HK-2 (cell line): ENCODE measurements around the gene BCKDK.

ENCODE experiments used
- DNase-seq: peaks from one replicate; pipeline ENCODE4 v3.0.0-alpha.2; 2018; ENCODE audit not compliant: unreplicated experiment

BCKDK gene

DNA sequence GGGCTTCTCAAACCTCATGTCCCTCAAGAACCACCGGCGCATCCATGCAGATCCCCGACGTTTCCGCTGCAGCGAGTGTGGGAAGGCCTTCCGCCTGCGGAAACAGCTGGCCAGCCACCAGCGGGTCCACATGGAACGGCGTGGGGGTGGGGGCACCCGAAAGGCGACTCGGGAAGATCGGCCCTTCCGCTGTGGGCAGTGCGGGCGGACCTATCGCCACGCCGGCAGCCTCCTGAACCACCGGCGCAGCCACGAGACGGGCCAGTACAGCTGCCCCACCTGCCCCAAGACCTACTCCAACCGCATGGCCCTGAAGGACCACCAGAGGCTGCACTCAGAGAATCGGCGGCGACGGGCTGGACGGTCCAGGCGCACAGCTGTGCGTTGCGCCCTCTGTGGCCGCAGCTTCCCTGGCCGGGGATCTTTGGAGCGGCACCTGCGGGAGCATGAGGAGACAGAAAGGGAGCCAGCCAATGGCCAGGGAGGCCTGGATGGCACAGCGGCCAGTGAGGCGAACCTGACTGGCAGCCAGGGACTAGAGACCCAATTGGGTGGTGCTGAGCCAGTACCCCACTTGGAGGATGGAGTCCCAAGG is 28.1 kb upstream of the BCKDK start:
- no peak for DNase-seq

DNA sequence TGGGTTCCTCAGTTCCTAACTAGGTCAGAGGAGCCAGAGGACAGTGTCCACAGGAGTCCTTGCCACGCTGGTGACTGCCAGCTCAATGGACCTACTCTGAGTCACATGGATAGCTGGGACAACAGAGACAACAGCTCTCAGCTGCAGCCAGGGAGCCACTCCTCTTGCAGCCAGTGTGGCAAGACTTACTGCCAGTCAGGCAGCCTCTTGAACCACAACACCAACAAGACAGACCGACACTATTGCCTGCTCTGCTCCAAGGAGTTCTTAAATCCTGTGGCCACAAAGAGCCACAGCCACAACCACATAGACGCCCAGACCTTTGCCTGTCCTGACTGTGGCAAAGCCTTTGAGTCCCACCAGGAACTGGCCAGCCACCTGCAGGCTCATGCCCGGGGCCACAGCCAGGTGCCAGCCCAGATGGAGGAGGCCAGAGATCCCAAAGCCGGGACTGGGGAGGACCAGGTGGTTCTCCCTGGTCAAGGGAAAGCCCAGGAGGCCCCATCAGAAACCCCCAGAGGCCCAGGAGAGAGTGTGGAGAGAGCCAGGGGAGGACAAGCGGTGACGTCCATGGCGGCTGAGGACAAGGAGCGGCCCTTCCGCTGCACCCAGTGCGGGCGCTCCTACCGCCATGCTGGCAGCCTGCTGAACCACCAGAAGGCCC is 27.3 kb upstream of the BCKDK start:
- DNase-seq, result no peak

DNA sequence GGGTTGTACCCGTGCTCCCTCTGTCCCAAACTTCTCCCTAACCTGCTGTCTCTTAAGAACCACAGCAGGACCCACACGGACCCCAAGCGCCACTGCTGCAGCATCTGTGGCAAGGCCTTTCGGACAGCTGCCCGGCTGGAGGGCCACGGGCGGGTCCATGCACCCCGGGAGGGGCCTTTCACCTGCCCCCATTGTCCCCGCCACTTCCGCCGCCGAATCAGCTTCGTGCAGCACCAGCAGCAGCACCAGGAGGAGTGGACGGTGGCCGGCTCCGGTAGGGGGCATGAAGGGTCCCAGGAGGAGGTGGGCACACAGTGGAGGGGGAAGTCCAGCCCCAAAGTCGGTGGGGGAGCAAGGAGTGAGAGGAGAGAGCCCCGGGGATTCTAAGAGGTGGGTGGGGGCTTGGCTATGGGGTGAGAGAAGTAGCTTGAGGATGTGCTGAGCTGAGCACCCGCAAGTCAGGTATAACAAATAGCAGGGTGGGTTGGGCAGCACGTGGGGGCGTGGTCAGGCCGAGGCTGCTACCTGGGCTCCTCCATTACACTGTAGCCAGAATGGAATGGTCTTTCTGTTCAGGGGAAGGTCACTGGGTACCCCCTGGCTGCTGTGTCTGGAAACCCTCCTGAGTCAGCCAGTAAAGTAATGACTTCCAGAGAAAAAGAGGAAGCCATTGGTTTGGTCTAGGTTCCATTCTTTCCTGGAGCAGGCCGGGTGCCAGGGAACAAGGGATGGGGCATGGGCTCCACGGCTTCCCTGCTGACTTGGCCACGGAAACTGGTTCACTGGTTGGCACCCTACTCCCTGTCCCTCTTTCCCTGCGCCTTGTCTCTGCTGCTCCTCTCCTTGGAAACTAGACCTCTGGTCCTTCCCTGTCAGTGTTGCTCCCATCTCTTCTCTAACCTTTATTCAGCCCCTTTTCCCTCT is 26.5 kb upstream of the BCKDK start:
- DNase-seq, result no peak

DNA sequence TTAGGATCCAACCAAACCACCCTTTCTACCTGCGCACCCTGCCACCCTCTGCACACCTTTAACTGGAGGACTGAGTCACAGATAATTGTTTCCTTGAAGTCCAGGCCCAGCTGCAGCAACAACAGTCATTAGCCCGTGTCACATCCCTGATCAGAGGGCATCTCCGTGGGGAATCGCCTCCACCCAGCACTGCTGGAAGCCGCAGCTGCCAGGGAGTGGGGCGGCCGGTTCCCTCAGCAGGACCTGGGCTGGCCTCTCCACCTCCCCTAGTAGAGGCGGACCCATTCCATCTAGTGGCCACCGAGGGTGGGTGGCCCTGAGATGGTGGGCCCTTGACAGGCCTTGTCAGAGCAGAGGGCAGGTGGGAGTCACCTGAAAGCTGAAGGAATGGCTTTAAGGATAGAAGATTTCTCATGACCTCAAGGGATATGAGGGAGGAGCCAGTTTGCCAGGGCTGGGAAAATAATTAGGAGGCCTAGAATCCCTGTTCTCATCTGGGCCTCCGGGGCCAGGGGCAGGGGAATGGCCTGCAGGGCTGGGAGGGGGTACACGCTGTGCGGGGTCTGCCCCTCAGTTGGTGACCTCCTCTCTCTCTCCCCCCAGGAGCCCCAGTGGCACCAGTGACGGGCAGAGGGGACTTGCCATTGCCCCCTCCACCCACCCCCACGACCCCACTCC is 25.7 kb upstream of the BCKDK start:
- DNase-seq, result no peak

DNA sequence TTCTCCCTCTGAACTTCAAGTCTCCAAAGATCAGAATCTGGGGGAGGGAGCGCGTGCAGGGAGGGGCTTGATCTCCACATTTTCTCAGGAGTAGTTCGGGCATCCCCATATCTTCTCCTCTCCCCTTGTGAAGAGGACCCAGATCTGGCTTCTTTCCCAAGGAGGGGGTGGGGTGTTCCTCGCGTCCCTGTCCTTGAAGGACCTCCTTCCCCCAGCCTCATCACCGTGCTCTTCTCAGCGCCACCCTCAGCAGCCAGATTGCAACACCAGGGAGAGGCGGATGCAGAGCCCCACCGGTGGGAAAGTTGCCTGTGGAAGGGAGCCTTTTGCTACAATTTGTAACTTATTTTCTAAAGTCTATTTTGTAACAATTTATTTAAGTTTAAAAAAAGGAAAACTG is 25.1 kb upstream of the BCKDK start:
- no peak for DNase-seq

DNA sequence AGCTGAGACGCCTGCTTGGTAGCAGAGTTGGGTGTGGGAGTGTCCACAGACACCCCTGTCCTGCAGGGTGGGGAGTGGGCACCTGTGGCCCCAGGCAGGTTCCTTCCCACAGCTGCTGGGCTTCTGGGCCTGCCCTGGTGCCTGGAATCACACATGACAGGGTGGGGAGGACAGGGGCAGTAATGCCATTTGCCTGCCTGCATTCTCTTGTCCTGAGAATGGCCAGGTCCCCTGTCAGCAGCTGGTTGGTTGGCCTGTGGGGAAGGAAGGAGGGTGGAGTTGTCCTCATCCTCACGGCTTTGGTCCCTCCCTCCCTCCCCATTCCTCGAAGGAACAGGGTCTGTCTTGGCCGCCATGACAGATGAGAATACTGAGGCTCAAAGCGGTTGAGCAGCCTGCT is 24.6 kb upstream of the BCKDK start:
- DNase-seq, result no peak

DNA sequence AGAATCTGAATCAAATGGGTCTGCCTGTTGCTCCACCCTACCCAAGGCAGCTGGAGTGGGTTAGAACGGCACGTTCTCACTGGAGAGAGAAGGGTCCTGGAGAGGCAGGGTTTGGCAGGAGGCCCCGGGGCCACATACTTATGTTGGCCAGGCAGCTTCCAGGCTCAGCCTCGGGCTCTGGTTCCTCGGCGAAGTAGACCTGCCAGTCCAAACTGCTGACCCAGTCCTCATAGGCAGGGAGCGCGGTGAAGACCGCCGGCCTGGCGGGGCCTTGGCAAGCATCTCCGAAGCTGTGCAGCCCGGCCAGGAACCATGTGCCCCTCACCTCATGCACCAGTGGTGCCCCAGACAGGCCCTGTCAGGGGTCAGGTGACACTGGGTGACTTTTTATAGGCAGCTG is 24.2 kb upstream of the BCKDK start:
- no peak for DNase-seq

DNA sequence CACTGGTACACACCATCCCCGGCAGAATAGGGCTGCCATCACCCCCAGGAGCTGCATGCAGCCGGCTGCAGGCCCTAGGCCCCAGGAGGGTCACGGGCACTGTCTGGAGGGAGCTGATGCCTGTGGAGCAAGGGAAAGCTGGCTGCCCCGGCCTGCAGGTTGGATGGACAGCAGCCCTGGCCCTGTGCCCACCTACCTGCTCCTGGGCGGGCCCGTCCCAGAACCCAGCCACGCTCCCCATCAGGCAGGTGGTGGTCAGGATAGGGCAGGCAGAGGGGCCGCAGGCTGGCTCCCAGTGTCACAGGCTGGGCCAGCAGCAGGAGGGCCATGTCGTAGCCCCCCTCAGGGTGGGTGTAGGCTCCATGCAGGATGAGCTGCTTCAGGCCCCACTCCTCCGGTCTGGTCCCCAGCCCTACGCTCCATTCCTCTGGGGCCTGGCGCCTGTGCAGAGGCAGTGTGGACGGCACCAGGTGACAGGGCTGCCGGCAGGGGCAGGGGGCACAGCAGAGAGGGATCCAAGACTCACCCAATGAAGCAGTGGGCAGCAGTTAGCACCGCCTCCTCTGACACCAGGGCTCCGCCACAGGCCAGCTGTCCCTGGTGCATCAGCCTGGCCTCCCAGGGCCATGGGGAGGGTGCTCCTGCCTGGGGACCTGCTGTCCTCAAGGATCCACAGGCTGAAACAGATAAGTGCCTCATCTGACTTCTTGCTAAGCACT is 23.4 kb upstream of the BCKDK start:
- no peak for DNase-seq

DNA sequence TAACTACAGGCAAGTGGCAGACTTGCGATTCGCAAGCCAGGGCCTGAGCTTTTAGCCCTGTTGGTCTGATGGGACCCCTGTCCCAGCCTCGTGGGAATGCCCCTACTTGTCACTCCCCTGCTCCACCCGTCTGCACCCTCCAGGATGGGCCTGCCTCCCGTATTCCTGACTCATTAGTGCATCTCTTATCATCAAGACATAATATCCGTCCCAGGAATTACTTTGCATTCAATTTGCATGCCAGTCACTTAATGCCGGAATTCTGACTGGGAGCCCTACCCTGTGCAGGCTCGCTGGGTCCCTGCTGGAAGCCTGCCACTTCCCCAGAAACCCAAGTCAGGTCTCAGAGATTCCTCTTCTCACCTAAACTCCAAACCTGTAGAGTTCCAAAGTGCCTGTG is 22.8 kb upstream of the BCKDK start:
- no peak for DNase-seq

DNA sequence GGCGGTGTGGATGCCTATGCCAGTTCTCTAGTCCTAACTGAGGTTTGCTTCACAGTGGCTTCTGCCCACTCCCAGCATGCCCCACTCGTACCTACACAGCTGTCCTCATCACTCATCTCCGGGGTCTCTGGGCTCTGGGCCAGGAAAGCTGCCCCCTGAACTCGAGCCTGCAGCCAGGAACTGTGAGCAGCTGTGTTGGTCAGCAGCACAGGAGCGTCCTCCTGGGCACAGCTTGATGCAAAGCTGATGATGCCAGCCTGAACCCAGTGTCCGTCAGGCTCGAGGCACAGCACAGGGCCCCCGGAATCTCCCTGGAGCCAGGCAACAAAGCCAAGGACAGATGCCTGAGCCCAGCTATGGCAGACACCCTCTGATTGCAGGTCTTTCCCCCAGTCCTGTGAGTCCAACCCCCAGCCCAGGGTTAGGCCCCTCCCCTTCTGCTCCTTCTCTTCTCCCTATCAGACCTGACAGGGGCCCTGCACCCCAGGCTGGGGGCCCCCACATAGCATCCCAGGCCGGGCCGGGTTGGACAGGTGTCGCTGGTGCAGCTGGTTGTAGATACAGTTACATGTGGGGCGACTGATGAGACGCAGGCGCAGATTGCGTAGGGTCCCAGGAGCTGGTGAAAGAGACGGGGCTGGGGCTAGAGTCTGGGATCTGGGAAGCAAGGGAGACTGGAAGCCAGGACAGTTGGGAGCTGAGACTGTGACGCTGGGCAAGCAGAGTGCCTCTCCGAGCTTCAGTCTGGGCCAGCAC is 22.1 kb upstream of the BCKDK start:
- no peak for DNase-seq

DNA sequence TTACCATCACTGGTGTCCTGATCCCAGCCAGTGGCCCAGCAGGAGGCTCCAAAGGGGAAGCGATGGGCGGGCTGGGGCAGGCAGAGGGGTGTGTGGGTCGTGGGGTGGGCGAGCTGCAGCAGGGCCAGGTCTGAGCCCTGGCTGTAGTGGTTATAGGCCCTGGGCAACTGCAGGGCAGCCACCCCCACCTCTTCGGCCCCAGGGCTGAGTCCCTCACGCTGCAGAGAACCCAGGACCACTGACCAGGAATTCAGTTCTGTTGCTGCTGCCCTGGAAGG is 21.6 kb upstream of the BCKDK start:
- DNase-seq, result no peak

DNA sequence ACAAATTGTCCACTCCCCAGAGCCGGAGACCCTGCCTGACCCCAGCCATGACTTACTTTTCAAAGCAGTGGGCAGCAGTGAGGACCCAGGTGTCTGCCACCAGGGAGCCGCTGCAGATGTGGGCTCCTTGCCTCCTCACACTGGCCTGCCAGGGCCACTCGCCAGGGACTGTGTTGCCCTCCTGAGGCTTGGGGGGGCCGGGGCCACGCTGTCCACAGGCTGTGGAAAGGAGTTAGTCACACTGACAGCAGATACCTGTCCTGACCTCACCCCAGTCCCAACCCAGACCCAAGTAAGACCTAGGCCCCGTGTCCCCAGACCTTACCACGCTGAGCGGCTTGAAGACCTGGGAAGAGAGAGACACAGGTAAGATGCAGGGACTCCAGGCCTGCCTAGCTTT is 20.7 kb upstream of the BCKDK start:
- no peak for DNase-seq

DNA sequence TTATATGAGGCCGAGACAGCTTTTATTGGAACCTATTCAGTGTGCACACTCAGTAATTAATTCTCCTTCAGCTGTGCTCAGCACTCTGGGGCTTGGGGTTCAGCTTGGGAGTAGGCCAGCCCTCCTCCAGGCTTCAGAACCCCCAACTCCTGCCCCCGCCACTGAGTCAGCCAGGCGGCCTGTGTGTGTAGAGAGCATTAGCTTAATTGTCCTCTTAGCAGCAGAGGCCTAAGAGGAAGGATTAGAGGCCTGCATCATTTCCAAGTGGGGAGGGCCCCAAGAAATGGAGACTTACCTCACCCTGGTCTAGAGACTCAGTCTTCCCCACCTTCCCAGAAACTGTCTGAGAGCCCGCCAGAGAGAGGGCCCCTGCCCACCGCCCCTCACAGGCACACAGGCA is 20.2 kb upstream of the BCKDK start:
- no peak for DNase-seq

DNA sequence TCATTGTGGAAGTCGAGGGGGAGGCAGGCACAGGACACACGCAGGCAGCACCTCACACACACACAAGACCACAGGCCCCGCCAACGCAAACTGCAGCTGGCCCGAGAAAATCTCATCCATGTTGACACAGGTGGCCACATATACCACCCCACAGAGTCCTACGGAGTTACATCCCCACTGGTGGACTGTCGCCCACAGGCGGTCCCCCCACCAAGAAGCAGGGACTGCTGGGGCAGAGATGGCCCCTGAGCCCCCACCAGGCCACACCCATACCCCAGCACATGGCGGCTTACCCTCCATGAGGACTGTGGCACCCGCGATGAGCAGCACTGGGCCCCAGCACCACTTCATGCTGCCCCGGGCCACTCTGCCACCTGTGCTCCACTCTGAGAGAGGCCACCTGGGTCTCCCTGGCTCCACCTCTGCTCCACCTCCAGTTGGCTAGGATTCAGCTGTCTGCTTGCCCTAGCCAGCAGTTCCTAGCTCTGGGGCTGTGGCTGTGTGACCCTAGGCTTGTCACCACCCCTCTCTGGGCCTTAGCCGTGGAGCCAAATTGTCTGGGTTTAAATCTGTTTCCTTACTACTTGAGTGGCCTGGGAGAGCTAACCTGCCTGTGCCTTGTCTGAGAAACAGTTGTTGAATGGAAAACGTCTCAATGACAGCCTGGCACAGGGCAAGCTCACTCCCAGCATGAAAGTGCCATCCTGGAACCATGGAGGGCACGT is 19.6 kb upstream of the BCKDK start, which contains the start of gene PRSS53:
Gene PRSS53 (minus strand): TSS at position 485 of the 725 bp plus-strand sequence. CDS start 134 bp downstream, at position 351.
- DNase-seq, result no peak

DNA sequence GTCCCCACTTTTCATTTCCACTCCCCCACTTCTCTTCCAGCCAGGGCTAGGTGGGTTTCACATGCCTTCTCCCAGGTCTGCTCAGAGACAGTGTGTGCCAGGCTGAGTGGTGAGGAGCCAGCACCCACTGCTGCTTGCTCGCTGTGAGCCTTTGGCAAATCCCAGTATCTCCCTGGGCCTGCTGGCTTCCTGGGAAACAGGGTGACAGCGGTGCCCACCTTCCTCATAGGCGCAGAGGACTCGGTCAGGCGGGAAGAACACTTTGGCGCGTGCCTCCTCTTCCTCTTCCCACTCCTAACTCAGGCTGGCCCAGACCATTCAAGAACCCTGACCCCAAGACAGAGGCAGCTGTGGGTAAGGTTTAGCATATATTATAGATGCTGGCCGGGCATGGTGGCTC is 19.0 kb upstream of the BCKDK start:
- no peak for DNase-seq

DNA sequence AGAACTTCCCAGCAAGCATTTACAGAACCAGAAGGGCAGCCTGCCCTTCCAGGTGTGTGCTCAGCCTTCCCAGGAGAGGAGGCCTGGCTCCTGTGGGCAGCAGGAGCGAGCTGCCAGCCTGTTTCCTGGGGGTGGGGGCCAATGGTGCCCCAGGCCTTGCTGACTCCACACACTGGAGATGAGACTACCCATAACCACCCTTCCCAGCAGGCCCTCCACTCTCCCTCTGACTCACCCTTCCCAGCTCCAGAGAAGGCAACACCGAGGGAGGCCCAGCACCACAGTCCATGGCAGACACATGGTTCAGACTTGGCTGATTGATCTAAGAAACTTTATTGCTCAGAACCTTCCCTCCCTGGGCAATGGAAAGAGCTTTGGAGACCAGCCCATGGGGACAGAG is 17.6 kb upstream of the BCKDK start:
- peak; percentile 70 for DNase-seq

DNA sequence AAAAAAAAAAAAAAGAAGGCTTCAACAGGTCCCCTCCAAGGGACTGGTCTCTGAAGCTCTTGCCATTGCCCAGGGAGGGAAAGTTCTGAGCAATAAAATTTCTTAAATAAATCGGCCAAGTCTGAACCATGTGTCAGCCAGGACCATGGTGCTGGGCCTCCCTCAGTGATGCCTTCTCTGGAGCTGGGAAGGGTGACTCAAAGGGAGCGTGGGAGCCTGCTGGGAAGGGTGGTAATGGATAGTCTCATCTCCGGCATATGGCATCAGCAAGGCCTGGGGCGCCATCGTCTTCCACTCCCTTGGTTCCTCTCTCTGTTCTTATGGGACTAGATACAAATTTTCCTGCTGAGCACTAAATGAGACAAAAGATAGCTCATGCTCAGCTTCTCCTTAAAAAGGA is 15.9 kb upstream of the BCKDK start:
- DNase-seq, result no peak

DNA sequence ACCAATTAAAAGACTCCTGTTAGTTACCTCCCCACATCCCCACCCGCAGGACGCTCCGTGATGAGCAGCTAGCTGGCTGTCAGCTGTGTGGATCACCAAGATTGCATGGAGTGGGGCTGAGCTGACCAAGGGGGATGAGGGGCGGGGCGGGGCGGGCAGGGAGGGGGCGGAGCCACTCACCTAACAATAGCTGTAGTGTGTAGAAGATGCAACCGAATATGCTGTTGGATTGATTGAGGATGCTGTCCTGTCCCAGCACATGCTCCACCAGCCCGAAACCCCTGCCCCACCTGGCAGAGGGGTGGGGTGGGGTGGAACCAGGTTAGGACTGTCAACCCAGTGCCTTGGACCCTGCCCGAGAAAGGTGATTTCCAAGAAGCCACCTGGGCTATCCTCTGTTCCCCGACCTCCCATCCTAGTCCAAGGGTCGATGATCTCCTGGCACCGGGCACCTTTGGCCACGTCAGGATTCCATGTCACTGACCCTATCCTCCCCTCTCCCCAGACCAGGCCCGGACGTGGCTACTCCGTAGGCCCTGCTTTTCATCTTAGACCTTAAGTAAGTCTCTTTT is 15.0 kb upstream of the BCKDK start:
- peak; percentile 68 for DNase-seq

DNA sequence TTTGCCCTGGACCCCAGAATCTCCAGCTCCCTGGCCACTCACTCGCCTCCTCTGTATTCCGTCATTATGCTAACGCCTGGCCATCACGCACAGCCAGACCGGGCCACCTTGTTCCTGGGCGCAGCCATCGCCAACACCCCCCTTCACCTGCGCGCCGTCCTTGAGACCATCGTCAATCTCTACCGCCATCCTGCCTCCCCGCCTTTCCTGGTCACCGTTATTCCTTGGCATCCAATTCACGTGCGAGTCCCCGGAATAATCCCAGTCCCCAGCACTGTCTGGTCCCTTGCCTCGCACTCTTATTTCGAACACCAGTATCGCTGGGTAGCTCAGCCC is 14.1 kb upstream of the BCKDK start:
- no peak for DNase-seq

DNA sequence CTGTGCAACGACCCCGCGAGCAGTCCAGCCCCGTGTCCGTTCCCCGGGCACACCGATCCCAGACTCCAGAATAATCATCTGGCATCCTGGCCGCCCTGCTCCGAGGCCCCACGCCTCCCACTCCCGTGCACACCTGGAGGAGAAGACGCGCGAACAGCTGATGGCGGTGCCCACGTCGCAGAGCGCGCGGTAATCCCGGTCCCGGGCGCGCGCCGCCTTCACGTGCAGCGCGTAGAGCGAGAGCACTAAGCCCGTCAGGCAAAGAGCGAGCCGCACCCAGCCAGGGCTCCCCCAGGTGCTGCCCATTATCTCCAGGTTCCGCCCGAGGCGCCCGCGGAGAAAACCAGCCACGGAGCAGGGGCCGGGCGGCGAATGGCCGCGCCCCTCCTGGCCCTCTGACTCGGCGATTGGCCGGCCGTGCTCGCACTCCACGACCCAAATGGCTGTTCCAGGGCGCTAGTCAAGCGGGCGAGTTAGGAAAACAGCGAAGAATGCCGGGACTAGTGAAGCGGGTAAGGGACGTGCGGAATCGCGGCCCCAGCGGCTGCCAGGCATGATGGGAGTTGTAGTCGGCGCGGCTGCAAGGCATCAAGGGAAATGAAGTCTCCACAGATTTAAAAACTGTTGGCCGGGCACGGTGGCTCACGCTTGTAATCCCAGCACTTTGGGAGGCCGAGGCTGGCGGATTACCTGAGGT is 13.6 kb upstream of the BCKDK start, which contains the start of gene VKORC1:
Gene VKORC1 (minus strand): TSS at position 374 of the 697 bp plus-strand sequence. CDS start 68 bp downstream, at position 306.
- peak; percentile 100 for DNase-seq
